HCT116 (cell line): ENCODE measurements around the gene PIP4K2A. TPM values are rescaled to one million over a fixed set of nuclear protein-coding genes. Genes with fewer than 3 reads are reported as not detected.

Experiments used
- ATAC-seq: fragments of 200-7000 bp; cut with Tn5 transposase; 2 replicates; pipeline ENCODE4 v1.9.1; 2020; ENCODE audit warnings: mild to moderate bottlenecking, moderate library complexity
- BruUV-seq: library from RNA; stranded (reverse); fragments of 400-500 nt; replicated peaks from 2 replicates; lab custom pipeline; 2021; lab: Mats Ljungman, UMichigan
- CTCF ChIA-PET: fragments of 300-600 bp; sonication (Branson Sonifier 250); formaldehyde crosslinking; loops from one replicate; lab custom pipeline; 2021; ENCODE audit warnings: antibody characterized with exemption; lab: Charles Lee
- POLR2A ChIA-PET: fragments of 300-600, 350-600 bp; sonication (Branson Sonifier 250); formaldehyde crosslinking; loops from one replicate; lab custom pipeline; 2021; ENCODE audit warnings: antibody characterized with exemption; lab: Charles Lee
- RAD21 ChIA-PET, 2 experiments: fragments of 300-600 bp; sonication (Branson Sonifier 250); formaldehyde crosslinking; loops; one replicate each; lab custom pipeline; 2023; ENCODE audit warnings: low total read pairs in 2 of 2; ENCODE audit not compliant: uncharacterized antibody in 2 of 2, unreplicated experiment in 2 of 2, low non-redundant PET in 1 of 2; lab: Charles Lee
- DNase-seq: peaks from one replicate; pipeline ENCODE4 v3.0.0-alpha.2; 2010; ENCODE audit warnings: low read depth, low spot score
- H2AFZ ChIP-seq: fragments of 200-600 bp; shearing (Covaris generic), sonication (generic); 2 replicates; pipeline ENCODE4 v1.6.1; 2017; ENCODE audit warnings: low read depth, mixed run types, mixed read lengths, antibody characterized with exemption, low read length; ENCODE audit not compliant: poor library complexity, severe bottlenecking
- H3K27ac ChIP-seq: 2 replicates; pipeline ENCODE4 v1.5.1; 2012; ENCODE audit warnings: low read depth, low read length
- H3K27me3 ChIP-seq: fragments of 200-600 bp; sonication (generic); 2 replicates; pipeline ENCODE4 v1.6.1; 2016; ENCODE audit warnings: mixed run types, low read length, mixed read lengths; ENCODE audit not compliant: insufficient read depth
- H3K36me3 ChIP-seq, 2 experiments: fragments of 200-500 bp in 1 of 2; fragments of 200-600 bp in 1 of 2; sonication (Bioruptor generic) in 1 of 2; sonication (generic) in 1 of 2; 2 replicates each; pipeline versions ENCODE4 v1.5.1 to v1.6.1; 2014 to 2016; ENCODE audit warnings: low read length in 2 of 2, inconsistent platforms in 1 of 2, mixed read lengths in 1 of 2, mixed run types in 1 of 2; ENCODE audit not compliant: insufficient read depth in 2 of 2, control insufficient read depth in 1 of 2
- H3K4me1 ChIP-seq, 2 experiments: fragments of 200-600 bp in 1 of 2; sonication (generic) in 1 of 2; 2 replicates each; pipeline versions ENCODE4 v1.5.1 to v1.6.1; 2012 to 2017; ENCODE audit warnings: low read length in 2 of 2, inconsistent platforms in 1 of 2, mild to moderate bottlenecking in 1 of 2, mixed read lengths in 1 of 2, mixed run types in 1 of 2, moderate library complexity in 1 of 2; ENCODE audit not compliant: insufficient read depth in 2 of 2, control insufficient read depth in 1 of 2
- H3K4me2 ChIP-seq: fragments of 200-600 bp; sonication (generic); 2 replicates; pipeline ENCODE4 v1.6.1; 2017; ENCODE audit warnings: mixed run types, low read length, mixed read lengths
- H3K4me3 ChIP-seq, 2 experiments: fragments of 200-600 bp in 1 of 2; sonication (generic) in 1 of 2; replicated peaks in 1 of 2; 2 replicates each; pipeline ENCODE4 v1.5.1; 2011 to 2016; ENCODE audit warnings: low read length in 2 of 2, control low read depth in 1 of 2, low read depth in 1 of 2, mild to moderate bottlenecking in 1 of 2, mixed read lengths in 1 of 2, mixed run types in 1 of 2
- H3K79me2 ChIP-seq: fragments of 200-600 bp; sonication (generic); 2 replicates; pipeline ENCODE4 v1.6.1; 2017; ENCODE audit warnings: mild to moderate bottlenecking, mixed run types, low read length, moderate library complexity, mixed read lengths; ENCODE audit not compliant: insufficient read depth
- H3K9ac ChIP-seq: fragments of 200-600 bp; sonication (generic); 2 replicates; pipeline ENCODE4 v1.6.1; 2016; ENCODE audit warnings: low read length, mixed read lengths
- H3K9me2 ChIP-seq: fragments of 200-600 bp; sonication (generic), shearing (Covaris generic); 2 replicates; pipeline ENCODE4 v1.6.1; 2017; ENCODE audit warnings: mixed run types, mild to moderate bottlenecking, moderate library complexity; ENCODE audit not compliant: insufficient read depth
- H3K9me3 ChIP-seq, 2 experiments: fragments of 200-500 bp in 1 of 2; fragments of 200-600 bp in 1 of 2; sonication (Bioruptor generic) in 1 of 2; sonication (generic) in 1 of 2; 2 replicates each; pipeline ENCODE4 v1.6.1; 2014 to 2017; ENCODE audit warnings: low read length in 2 of 2, mixed read lengths in 2 of 2, inconsistent platforms in 1 of 2, low read depth in 1 of 2, mild to moderate bottlenecking in 1 of 2, mixed run types in 1 of 2, moderate library complexity in 1 of 2; ENCODE audit not compliant: control insufficient read depth in 1 of 2, insufficient read depth in 1 of 2
- H4K20me1 ChIP-seq: fragments of 200-600 bp; sonication (generic), shearing (Covaris generic); 2 replicates; pipeline ENCODE4 v1.6.1; 2017; ENCODE audit warnings: mixed run types, mild to moderate bottlenecking, moderate library complexity; ENCODE audit not compliant: insufficient read depth
- CEBPB ChIP-seq: IDR thresholded peaks from 2 replicates; pipeline ENCODE4 v1.6.1; 2012; ENCODE audit warnings: low read depth
- EGR1 ChIP-seq: IDR thresholded peaks from 2 replicates; pipeline ENCODE4 v1.6.1; 2012; ENCODE audit warnings: low read depth
- ELF1 ChIP-seq: IDR thresholded peaks from 2 replicates; pipeline ENCODE4 v1.6.1; 2012; ENCODE audit warnings: low read depth, borderline replicate concordance
- EZH2 ChIP-seq: fragments of 200-600 bp; sonication (generic); IDR thresholded peaks from 2 replicates; pipeline ENCODE4 v1.6.1; 2017; ENCODE audit warnings: antibody characterized with exemption, mixed run types
- EZH2phosphoT487 ChIP-seq: fragments of 200-600 bp; IDR thresholded peaks from 2 replicates; pipeline ENCODE4 v1.6.1; 2018; ENCODE audit warnings: antibody characterized with exemption, borderline replicate concordance
- POLR2A ChIP-seq: IDR thresholded peaks from 2 replicates; pipeline ENCODE4 v1.7.0; 2011; ENCODE audit warnings: borderline replicate concordance; ENCODE audit not compliant: insufficient read depth, insufficient read length; ENCODE audit errors: extremely low read depth
- SIN3A ChIP-seq: IDR thresholded peaks from 2 replicates; pipeline ENCODE4 v1.6.1; 2012; ENCODE audit warnings: low read depth
- YY1 ChIP-seq: IDR thresholded peaks from 2 replicates; pipeline ENCODE4 v1.6.1; 2011; ENCODE audit warnings: low read length, low read depth, moderate library complexity, mild to moderate bottlenecking; ENCODE audit not compliant: insufficient replicate concordance; ENCODE audit errors: extremely low read depth
- ZFX ChIP-seq: fragments of 450-650 bp; IDR thresholded peaks from 2 replicates; pipeline ENCODE4 v1.6.1; 2017
- intact Hi-C: fragments of 100-400 bp; cut with micrococcal nuclease; formaldehyde crosslinking; loops from 2 replicates; pipeline ENCODE4 v1.10.0; 2022
- total RNA-seq: library from RNA; stranded (reverse); gene quantifications from one replicate; pipeline ENCODE4 v1.2.1, GENCODE V29; 2021; ENCODE audit not compliant: unreplicated experiment
- TF ChIP-seq, protein P1 (sequence below): IDR thresholded peaks from 2 replicates; pipeline ENCODE4 v1.6.1; 2012

The PIP4K2A gene
- total RNA-seq, 1 experiment from 2014 or later: 41.9 TPM

DNA sequence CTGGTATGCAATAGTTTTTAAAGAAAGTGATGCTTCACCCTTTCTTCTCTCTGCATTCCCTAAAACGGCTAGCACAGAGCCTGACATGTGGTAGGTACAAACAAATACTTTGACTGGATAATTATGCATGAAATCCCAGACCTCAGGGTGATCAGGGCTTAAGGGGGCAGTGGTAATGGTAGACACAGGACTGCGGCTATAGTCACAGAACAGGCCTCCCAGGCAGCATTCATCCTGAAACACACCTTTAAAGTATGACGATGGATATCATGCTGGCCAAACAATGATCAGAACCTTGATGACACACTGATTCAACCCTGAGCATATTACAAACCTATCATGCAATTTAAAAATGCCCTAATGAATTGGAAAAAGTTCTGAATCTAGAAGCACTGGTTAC is 110.8 kb downstream of the PIP4K2A start:
- intact Hi-C loops: no loop called here
- no peak overlapping the region for H3K27ac ChIP-seq
- H3K9me3 ChIP-seq: no peaks in the 10 kb centered on the region
- ATAC-seq (no peak), DNase-seq (no peak)
- H3K9ac ChIP-seq: no peak overlapping the region
- peaks cover 13 to 38% of the 10 kb centered on the region in 2 experiments for H3K4me1 ChIP-seq
- no peak overlapping the region for H2AFZ ChIP-seq
- CTCF ChIA-PET: no interaction called here
- peaks cover 2 to 16% of the 10 kb centered on the region in 2 experiments; a peak in 1 of 4 replicates for H3K36me3 ChIP-seq
- no TSS peak for BruUV-seq
- TF ChIP-seq CEBPB (no peak), POLR2A (no peak), EGR1 (no peak), SIN3A (no peak)
- TF ChIP-seq, protein P1, sequence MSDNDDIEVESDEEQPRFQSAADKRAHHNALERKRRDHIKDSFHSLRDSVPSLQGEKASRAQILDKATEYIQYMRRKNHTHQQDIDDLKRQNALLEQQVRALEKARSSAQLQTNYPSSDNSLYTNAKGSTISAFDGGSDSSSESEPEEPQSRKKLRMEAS: no peak
- TF ChIP-seq, all 23 proteins: peak for 0
- ChIA-PET POLR2A (no interaction called here), RAD21 (no interaction called here)
- Histone ChIP-seq H3K79me2 (peaks cover 74% of the 10 kb centered on the region), H4K20me1 (no peaks in the 10 kb centered on the region), H3K4me2 (no peak overlapping the region), H3K27me3 (no peaks in the 10 kb centered on the region), H3K9me2 (no peaks in the 10 kb centered on the region), H3K4me3 (no peak overlapping the region)

DNA sequence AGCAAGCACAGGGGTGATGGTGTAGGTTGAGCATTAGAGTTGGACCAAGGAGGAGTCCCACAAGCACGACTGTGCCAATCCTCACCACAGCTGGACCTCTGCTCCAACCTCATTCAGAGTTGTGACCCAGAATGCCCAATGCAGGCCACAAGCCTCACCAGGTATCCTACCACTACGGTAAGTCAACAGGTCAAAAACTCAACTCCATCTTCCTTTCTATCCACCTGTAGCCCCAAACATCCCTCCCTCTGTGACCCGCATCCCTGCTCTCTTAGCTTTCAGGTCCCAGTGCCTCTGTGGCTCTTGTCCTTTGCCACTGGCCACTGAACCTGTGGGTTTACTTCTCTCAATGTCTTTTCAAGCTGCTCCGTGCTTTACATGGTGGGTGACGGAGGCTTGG is 112.8 kb downstream of the PIP4K2A start:
- CTCF ChIA-PET: no interaction called here
- H3K4me3 ChIP-seq: no peak overlapping the region
- ATAC-seq: no peak

More for the DNA sequence above, 112.8 kb downstream of the PIP4K2A start:
- TF ChIP-seq EZH2phosphoT487 (no peak), ZFX (no peak), EGR1 (no peak), CEBPB (no peak), ELF1 (no peak), EZH2 (no peak), YY1 (no peak)
- no peak for DNase-seq
- H3K4me1 ChIP-seq: peaks cover 13 to 45% of the 10 kb centered on the region in 2 experiments
- RAD21 ChIA-PET: no interaction called here
- no peak overlapping the region for H3K27ac ChIP-seq
- H4K20me1 ChIP-seq: no peaks in the 10 kb centered on the region
- intact Hi-C loops: no loop called here
- no peak overlapping the region for H2AFZ ChIP-seq
- POLR2A ChIA-PET: no interaction called here
- no peaks in the 10 kb centered on the region for H3K27me3 ChIP-seq
- H3K4me2 ChIP-seq: no peak overlapping the region
- no TSS peak for BruUV-seq
- H3K79me2 ChIP-seq: peaks cover 78% of the 10 kb centered on the region
- no peaks in the 10 kb centered on the region for H3K9me2 ChIP-seq
- peaks cover 0 to 8% of the 10 kb centered on the region in 2 experiments; a peak in 2 of 4 replicates for H3K36me3 ChIP-seq
- no peaks in the 10 kb centered on the region for H3K9me3 ChIP-seq
- no peak overlapping the region for H3K9ac ChIP-seq
